Fibroblast of the aortic adventitia (primary cell): ENCODE data around the gene TADA2B. TPM values are rescaled to one million over a fixed set of nuclear protein-coding genes. Genes with fewer than 3 reads are reported as not detected.

ENCODE experiments used
- DNase-seq: peaks from one replicate; pipeline ENCODE4 v3.0.0-alpha.2; 2010; ENCODE audit warnings: low read depth
- H3K4me3 ChIP-seq: 2 replicates; pipeline ENCODE4 v1.5.1; 2011; ENCODE audit warnings: low read depth, mild to moderate bottlenecking, control low read depth, low read length, moderate library complexity
- total RNA-seq: library from RNA; depleted of rRNA; stranded (reverse); fragments of >200 nt; gene quantifications from 2 replicates; pipeline ENCODE4 v1.2.3, GENCODE V29; 2012; ENCODE audit warnings: low replicate concordance
- TF ChIP-seq, protein P1 (sequence below): IDR thresholded peaks from 2 replicates; pipeline ENCODE4 v1.5.1; 2011; ENCODE audit warnings: mild to moderate bottlenecking, low read length, control low read depth, inconsistent platforms; ENCODE audit not compliant: insufficient read depth

Gene TADA2B
- total RNA-seq, 1 donor = 11.5 TPM

DNA sequence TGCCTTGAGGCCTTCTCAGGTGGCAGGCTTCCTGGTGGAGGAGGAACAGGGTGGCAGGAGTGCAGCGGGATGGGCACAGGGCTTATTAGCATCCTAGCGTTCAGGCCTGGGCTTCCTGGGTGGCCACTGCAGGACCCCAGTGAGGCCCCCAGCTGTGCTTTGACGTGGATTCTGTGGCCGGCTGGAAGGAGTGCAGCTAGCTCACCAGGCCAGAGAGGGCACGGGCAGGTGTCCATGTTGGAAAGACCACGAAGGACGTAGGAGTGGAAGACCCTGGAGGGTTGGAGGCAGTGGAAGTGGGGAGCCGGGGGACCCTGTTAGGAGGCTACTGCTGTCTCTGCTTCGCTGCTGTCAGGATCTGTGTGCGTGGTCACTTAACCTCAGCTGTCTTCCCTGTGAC is 13.3 kb upstream of the TADA2B start:
- TF ChIP-seq, protein P1, sequence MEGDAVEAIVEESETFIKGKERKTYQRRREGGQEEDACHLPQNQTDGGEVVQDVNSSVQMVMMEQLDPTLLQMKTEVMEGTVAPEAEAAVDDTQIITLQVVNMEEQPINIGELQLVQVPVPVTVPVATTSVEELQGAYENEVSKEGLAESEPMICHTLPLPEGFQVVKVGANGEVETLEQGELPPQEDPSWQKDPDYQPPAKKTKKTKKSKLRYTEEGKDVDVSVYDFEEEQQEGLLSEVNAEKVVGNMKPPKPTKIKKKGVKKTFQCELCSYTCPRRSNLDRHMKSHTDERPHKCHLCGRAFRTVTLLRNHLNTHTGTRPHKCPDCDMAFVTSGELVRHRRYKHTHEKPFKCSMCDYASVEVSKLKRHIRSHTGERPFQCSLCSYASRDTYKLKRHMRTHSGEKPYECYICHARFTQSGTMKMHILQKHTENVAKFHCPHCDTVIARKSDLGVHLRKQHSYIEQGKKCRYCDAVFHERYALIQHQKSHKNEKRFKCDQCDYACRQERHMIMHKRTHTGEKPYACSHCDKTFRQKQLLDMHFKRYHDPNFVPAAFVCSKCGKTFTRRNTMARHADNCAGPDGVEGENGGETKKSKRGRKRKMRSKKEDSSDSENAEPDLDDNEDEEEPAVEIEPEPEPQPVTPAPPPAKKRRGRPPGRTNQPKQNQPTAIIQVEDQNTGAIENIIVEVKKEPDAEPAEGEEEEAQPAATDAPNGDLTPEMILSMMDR = no peak
- DNase-seq = no peak
- no peak overlapping the region for H3K4me3 ChIP-seq

DNA sequence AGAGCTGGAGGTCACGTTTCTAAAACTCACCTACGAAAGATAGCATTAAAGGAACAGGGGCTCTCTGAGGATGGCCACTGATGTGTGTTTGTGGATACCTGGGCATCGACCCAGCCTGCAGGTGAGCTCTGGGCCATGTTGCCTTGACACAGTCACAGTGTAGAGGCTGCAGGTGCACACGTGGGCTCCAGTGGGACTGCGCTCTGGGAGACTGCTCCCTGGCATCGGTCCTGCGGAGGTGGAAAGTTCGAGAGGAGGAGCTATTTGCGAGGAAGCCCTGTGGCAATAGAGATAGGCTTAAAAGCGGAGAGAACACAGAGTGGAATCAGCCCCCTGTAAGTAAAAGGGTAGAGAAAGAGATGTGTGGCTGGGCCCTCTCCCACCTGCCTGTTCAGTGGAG is 12.3 kb upstream of the TADA2B start:
- TF ChIP-seq, protein P1 = no peak
- no peak for DNase-seq
- no peak overlapping the region for H3K4me3 ChIP-seq

DNA sequence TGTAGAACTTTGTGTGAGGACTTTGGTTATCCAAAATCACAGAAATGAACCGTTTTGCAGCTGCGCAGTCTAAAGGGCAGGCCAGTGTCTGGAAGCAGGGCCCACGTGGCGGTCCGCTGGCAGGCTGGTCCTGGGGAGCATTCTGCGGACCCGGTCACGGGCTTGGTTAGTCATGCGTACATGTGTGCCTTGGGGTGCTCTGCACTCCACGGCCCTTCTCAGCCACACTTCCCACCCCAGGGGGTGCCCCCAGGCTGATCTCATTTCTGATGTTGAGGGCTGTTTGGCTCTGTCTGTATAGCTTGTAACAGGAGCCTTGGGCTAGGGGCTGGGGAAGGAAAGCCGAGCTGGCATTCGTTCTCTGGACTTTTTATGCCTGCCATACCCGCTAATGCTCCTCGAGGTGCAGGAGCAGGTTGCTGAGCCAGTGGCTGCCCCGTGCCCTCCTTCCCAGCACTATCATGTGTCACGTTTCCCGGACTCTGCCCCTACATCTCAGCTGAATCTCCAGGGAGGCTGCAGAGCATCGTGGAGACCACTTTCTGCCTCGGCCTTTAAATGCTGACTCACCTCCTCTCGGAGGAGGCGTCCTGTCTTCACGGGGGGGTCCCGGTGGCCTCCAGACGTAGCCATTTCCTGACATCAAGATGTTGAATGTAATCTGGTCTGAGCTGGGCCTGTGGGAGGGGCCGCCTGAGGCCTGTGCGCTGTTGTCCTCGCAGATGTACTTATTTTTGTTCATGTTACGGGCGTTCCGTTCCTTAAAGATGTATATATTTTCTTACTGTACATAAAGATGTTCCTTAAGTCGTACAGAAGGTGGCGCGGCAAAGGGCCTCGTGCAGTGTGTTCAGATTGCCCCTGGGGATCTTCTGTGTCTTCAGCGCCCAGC is 11.4 kb upstream of the TADA2B start:
- DNase-seq = no peak
- H3K4me3 ChIP-seq = no peak overlapping the region
- TF ChIP-seq, protein P1 = no peak

DNA sequence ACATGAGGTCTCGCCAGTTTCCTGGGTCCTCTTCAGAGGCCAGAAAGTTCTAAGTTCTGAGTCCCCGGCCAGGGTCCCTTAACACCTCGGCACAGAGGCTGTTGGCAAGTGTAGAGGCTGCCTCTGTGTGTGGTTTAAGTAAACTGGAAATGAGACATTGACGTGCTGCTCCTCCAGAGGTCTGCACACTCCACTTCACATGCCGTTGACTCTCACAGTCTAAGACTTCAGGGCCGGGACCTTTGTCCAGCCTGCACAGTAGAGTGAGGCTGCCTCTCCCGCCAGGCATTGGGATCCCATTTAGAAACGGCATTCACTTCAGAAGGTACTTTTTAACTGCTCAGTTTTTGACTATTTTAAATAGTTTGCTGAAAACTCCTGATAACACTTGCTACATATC is 10.6 kb upstream of the TADA2B start:
- no peak overlapping the region for H3K4me3 ChIP-seq
- DNase-seq = no peak
- TF ChIP-seq, protein P1 = no peak

DNA sequence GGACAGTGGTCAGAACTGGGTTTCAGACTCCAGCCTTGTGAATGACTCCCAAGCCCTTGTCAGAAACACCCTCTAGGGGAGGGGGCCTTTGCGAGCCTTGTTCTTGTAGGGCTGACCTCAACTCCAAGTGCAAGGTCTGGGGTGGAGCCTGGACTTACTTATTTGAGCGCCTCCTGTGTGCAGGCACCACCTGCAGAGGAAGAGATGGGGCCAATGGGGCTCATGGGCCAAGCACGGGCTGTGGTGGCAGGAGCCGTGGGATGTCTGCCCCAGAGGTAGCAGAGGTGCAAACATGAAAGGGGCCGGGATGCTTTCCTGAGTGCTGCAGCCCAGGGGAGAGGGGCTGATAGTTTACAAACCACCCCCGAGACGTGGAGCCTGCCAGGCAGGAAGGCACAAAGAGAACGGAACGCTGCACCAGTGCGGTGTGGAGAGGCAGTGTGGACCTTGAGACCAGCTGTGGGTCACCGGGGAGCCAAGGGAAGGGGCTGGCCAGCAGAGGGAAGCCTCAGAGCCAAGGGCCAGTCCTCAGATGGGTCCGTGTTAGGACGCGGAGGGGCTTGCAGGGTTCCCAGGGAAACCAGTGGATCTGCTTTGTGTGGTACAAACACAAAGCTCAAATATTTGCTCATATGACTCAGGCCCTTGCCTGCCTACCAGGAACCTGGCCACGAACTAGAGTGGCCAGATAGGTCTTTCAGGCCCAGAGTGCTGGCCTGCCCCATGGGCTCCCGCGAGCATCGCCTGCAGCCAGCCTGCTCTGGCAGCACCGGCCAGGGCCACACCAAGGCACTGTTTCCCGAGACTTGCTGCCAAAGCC is 8.7 kb upstream of the TADA2B start:
- TF ChIP-seq, protein P1 = no peak
- no peak overlapping the region for H3K4me3 ChIP-seq
- peak; percentile 47 for DNase-seq

DNA sequence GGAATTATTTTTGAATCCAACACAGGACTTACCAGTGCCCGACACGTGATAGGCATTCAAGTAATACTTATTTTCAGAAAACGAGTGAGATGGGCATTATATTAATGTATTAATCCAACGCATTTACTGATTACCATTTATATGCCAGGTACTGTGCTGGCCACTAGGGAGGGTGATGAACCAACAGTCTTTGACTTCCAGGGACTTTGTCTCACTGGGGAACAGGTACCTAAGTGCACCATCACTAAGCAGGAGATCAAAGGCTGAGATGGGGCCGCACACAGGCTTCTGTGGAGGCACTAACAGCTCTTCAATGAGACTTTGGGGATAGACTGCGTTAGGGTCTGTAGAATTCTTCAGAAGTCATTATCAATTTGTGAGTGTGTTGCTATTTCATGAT is 5.7 kb upstream of the TADA2B start:
- TF ChIP-seq, protein P1 = no peak
- DNase-seq = no peak
- no peak overlapping the region for H3K4me3 ChIP-seq
